Uterus (tissue), 2 donors: ENCODE results near the gene VKORC1L1.
"Not testable (repeated sequence)": the region's sequence is repeated elsewhere in the genome, so short reads cannot be mapped to it uniquely, and the experiment has no call there.

ENCODE experiments used
- POLR2A ChIP-seq, 2 donors: fragments of 450-650 bp; IDR thresholded peaks; one replicate each; pipeline ENCODE4 v1.6.1; 2016; ENCODE audit warnings: antibody characterized with exemption in 2 of 2, mild to moderate bottlenecking in 1 of 2, moderate library complexity in 1 of 2
- TF ChIP-seq, protein P1 (sequence below), 4 experiments: fragments of 200-600 bp in 2 of 4; fragments of 450-650 bp in 2 of 4; sonication (generic) in 2 of 4; IDR thresholded peaks; one replicate each; pipeline ENCODE4 v1.5.1; 2016 to 2019; ENCODE audit warnings: antibody characterized with exemption in 4 of 4, mild to moderate bottlenecking in 2 of 4, moderate library complexity in 1 of 4

DNA sequence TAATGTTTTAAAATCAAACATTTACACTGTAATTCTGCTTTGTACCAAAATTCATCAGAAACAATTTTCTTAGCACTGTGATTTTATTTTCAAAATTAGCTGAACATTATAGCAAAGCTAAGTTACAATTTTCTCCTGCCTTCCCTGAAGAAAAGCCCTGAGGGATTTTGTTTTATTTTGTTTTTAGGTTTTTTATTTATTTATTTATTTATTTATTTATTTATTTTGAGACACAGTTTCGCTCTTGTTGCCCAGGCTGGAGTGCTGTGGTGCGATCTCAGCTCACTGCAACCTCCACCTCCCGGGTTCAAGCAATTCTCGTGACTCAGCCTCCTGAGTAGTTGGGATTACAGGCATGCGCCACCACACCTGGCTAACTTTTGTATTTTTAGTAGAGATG lies 119.0 kb downstream of the VKORC1L1 start:
- TF ChIP-seq, protein P1, sequence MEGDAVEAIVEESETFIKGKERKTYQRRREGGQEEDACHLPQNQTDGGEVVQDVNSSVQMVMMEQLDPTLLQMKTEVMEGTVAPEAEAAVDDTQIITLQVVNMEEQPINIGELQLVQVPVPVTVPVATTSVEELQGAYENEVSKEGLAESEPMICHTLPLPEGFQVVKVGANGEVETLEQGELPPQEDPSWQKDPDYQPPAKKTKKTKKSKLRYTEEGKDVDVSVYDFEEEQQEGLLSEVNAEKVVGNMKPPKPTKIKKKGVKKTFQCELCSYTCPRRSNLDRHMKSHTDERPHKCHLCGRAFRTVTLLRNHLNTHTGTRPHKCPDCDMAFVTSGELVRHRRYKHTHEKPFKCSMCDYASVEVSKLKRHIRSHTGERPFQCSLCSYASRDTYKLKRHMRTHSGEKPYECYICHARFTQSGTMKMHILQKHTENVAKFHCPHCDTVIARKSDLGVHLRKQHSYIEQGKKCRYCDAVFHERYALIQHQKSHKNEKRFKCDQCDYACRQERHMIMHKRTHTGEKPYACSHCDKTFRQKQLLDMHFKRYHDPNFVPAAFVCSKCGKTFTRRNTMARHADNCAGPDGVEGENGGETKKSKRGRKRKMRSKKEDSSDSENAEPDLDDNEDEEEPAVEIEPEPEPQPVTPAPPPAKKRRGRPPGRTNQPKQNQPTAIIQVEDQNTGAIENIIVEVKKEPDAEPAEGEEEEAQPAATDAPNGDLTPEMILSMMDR (IDR thresholded peaks at IDR 0.05) = not testable (repeated sequence)
- not testable (repeated sequence) for TF ChIP-seq POLR2A (IDR thresholded peaks at IDR 0.05)
